DMS153 (cell line): ENCODE data around the gene CDHR3.
"Not testable (repeated sequence)": the region's sequence is repeated elsewhere in the genome, so short reads cannot be mapped to it uniquely, and the experiment has no call there.

ENCODE experiments used
- DNase-seq: peaks from one replicate; lab custom pipeline; 2025; lab: John Stamatoyannopoulos, UW

CDHR3 gene

DNA sequence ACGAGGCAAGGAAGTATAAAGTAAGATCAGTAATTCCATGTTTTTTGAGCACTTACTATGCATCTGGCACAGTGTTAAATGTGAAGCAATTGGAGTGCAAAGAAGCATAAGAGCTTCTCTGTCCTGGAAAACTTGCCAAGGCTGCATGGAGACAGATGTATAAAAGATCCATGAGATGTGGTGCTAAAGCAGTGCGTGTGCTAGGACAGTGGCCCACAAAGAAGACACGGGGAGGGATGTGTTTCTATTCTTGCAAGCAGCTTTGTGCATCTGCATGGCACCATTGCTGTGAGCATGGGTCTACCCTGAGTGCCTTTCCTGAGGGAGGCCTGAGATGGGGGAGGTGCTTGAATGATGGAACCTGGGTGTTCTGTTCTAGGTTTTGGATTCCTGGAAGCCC, 5.1 kb upstream of the CDHR3 start:
- no peak for DNase-seq

DNA sequence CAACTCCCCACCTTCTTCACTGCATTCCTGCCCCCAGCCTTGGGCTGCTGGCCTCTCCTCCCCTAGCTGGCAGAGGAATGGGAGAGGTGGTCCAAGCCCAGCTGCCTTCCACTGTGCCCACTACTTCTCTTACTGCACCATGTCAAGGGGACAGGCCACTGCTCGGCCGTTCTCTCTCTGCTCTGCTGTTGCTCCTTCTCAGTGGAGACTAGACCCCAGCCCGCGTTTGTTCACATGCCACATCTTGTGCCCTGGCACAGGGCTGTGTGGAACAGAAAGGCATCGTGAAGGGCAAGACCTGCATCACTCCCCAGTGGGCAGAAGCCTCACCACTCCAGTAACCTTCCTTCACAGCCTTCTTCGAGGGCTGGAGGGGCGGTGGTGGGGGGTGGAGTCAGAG, 711 bp upstream of the CDHR3 start:
- DNase-seq, result no peak

DNA sequence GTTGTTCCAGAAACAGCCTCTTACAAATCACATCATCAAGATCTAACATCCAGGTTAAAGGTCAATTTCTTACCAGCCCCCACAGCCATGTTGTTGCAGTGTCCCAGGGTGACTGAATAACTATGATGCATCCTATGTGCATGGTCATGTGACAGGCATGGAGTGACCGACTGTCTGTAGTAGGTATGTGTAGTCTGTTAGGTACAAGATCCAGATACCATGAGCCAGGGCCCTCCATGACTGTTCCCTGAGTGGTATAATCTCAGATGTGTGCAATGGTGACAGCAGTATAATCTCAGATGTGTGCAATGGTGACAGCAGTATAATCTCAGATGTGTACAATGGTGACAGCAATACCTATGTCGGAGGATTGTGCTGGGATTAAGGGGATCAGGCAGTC, 8.8 kb downstream of the CDHR3 start:
- DNase-seq, result no peak

DNA sequence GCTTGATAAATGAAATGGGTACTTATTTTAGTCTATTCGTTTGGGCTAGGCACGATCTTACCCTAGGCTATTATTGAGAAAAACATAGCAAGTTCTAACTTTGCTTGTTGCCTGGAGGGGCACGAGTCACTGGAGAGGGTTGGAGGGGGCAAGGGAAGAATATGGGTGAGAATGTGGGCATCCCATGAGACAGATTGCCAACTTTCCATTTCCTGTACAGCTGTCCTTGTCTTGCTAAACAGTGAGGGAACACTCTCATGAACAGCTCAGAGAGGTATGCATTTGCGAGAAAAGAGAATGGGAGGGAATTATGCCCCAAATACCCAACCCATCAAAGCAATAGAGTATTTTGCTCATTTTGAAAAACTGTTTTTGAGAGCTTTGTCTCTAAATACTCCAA, 9.2 kb downstream of the CDHR3 start:
- DNase-seq, result no peak

DNA sequence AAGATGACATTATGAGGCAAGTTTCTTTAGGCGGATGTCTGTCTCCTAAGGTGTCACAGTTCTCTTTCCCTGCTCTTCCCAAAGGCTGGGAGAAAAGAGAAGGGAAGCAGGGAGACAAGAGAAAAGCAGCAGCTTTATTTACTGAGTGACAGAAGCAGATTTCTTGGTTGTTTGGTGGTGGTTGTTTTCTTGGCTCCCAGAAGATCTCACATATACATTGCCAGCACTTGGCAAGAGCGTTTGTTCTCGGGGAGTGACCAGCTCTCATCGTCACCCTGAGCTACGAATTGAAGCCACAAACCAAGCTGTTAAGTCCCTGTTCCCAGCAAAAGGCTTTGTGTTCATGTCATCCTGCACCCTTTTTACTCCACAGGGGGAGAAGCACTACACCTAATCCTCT, 11.4 kb downstream of the CDHR3 start:
- DNase-seq, result no peak

DNA sequence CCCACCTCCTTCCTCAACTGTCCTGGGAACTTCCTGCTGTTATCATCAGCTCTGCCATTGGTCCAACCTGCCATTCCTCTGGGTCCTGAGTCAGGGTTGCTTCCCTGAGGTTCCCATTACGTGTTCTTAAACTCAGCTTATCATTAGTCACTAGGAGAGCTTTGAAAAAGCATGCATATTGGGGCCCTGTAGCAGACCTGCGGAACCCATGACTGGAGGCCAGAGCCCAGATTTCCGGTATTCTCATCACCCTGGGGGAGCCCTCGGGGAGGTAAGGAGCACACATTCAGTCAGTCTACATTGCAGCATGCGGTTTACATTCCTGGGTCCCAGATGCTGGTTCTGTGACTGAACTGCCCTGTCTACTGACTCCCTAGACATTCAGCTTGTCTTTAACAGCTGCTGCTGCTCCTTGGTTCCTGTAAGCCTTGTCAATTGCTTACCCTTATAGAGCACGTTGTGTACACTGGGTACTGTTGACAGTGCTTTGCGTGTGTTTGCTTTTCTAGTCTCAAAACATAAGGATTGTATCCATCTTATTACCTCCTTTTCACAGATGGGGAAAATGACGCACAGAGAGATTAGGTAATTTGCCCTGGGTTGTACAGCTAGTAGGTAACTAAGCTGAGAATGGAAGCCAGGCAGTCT, 12.8 kb downstream of the CDHR3 start:
- peak; percentile 68 for DNase-seq

DNA sequence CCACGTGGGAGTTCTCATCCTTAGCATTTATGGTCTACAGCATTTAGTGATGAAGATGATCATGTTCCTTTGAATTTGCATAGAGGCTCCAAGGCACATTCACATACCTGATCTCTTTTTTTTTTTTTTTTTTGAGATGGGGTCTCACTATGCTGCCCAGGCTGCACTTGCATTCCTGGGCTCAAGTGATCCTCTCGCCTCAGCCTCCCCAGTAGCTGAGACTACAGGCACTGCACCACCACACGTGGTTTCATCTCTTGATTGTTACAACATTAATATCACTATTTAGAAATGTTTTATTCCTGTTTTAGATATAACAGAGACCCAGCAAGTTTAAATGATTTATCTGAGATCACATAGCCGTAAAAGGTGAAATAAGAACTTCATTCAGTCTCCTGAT, 13.8 kb downstream of the CDHR3 start:
- DNase-seq, result no peak

DNA sequence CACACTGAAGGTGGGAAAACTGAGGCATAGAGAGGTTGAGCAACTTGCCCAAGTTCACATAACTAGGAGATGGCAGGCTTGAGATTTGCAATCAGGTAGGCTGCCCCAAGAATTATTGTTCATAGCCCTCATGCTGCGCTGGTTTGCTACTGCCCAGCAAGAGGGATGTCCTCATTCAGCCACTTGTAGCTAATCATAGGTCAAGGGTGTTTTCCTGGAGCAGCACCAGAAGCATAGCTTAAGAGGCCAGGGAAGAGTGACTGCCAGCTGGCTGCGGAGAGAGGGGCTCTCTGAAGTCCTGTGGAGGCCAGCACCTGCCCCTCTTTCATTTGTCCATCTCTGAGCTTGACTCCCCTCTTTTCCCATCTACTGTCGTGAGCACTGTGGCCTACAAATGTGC, 15.0 kb downstream of the CDHR3 start:
- DNase-seq, result no peak

DNA sequence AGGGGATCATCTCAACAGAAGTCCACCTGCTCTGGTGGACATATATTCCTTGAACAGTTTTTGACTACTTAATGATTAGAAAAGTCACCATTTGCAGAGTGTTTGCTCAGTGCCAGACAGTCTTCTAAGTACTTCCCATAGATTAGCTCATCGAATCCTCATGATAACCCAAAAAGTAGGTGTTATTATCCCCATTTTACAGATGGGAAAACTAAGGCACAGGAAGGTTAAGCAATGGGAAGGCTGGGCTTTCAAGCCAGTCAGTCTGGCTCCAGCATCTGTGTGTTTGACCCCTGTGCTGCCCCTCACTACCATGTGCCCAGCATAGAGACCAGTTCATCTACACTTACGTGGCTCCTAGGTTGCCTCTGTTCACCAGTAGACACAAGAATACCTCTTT, 15.9 kb downstream of the CDHR3 start:
- DNase-seq, result no peak

DNA sequence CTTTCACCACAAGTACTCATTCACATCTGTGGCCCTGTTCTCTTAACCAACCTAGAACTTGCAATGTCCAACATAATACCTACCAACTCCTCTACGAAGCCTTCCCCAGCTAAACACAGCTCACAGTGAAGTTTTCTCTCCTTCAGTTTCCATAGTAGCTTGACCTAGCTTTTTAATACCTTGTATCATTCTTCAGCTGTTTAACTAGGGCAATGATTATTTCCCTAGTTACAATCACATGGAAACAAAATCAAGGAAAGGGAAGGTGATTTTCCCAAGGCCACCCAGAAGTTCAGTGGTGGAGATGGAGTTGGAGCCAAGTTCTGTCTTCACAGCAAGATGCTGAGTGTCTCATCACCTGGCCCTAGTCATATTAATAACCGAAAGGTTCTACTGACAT, 16.3 kb downstream of the CDHR3 start:
- no peak for DNase-seq

DNA sequence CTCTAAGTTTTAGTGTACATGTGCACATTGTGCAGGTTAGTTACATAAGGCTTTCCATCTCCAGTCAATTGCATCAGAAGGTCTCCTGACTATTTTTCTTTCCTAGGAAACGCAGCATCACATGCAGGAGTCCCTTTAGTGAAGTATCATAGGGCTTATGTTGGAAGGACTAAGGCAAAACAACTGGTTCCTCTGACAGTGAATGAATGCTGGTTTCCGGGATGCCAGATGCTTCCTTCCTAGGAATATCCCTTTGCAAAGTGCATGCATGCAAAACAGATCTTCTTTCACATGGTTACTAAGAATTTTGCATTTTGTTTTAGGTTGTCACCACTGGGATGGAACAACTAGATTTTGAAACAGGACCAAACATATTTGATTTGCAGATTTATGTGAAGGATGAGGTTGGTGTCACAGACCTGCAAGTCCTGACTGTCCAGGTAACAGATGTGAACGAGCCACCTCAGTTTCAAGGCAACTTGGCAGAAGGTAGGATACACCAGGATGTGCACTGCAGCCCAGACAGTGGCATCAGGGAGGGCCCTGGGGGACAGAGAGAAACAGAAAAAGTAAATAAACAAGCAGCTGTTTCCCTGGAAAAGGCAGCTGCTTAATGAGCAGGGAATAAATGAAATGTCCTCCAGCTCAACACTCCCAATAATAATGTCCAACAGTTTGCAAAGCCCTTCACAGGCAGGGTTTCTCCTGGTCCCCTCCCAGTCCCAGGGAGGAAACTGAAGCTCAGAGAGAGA, 17.8 kb downstream of the CDHR3 start:
- DNase-seq, result peak; percentile 78

DNA sequence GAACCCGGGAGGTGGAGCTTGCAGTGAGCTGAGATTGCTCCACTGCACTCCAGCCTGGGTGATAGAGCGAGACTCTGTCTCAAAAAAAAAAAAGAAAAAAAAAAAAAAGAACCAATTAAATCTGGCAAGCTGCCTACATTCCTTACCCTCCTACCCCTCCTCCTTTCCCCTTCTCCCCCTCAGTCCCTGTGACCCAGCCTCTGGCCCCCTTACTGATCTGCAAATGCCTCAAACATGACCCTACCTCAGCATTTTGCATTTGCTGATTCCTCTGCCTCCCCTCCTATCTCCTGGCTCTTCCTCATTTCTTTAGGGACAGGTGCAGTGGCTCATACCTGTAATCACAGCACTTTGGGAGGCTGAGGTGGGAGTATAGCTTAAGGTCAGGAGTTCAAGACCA, 19.3 kb downstream of the CDHR3 start:
- DNase-seq, result no peak

DNA sequence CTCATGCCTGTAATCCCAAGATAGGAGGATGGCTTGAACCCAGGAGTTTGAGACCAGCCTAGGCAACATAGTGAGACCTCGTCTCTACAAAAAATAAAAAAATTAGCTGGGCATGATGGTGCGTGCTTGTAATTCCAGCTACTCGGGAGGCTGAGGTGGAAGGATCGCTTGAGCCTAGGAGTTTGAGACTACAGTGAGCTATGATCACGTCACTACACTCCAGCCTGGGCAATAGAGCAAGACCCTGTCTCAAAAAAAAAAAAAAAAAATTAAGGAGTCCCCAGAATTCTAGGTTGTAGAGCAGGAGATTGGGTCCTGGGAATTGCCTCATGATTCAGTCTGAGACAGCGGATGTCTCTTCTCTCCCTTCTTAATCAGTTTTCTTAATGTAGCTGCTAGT, 21.7 kb downstream of the CDHR3 start:
- DNase-seq, result not testable (repeated sequence)

DNA sequence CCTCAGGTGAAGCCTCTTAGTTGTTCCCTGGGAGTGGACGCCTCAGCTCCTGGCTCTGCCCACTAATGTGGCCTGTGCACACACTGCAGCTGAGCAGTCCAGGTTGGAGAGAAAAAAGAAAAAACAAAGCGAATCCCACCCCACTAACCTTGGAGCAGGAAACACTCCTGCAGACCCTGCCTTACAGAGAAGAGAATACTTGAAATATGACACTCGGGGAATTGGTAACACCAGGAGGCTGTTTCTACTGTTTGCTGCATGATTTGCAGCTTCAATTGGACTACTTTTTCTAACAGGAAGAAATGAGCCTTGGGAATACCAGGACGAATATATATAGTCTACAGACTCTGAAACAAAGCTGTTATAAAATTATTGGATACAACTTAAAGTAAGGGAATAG, 22.2 kb downstream of the CDHR3 start:
- DNase-seq, result peak; percentile 15

DNA sequence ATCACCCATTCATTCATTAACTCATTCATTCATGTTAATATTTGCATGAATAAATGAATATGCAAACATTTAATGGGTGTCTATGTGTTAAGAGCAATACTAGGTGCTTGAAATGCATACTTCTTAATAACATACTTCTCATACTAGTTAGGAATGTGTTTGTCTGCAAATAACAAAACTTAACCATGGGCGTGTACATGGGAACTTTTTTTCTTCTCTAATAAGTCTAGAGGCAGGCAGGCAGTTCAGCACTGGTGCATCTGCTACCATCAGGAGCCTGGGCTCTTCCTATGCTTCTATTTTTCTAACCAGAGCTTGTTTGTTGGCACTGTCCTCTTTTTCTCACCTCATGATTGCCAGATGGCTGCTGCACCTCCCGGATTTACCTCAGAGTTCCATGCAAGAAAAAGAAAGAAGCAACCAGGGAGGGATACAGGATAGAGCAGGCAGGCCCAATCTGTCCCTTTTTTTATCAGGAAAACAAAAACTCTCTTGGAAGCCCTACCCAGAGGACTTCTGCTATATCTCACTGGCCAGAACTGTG, 22.7 kb downstream of the CDHR3 start:
- no peak for DNase-seq

DNA sequence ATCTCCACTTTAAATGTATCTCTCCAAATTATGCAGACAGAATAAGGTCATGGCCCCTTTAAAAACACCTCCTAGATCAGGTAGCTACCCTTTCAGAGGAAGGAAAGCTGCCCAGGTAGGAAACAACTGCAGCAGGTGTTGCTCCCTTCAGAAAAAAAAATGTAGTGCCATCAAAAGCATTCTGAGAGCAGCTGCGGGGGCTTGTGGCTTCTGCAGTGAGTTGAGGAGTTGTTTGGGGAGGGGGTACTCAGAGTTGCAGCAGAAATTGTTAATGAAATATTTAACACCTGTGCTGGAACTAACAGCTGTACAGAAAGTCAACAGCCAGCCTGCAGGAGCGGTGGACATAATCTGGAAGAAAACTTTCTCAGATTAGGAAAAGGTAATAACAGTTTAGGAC, 24.0 kb downstream of the CDHR3 start:
- no peak for DNase-seq

DNA sequence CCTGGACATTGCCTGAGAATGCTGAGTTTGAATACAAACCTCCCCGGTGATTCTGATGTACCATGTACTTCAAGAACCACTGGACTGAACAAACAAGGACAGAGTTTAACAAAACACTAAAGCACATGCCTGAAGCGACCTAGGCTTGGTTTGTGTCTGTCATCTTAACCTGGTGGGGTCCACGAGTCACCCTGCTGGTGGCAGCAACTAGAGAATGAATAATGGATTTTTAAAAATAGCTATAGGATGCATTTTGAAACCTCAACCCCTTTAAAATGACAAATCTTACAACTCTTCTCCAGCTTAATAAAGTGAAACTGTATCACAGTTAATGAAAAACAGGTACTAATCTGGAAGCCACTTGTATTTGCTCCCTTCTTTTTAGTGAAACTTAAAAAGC, 25.2 kb downstream of the CDHR3 start:
- DNase-seq, result no peak

DNA sequence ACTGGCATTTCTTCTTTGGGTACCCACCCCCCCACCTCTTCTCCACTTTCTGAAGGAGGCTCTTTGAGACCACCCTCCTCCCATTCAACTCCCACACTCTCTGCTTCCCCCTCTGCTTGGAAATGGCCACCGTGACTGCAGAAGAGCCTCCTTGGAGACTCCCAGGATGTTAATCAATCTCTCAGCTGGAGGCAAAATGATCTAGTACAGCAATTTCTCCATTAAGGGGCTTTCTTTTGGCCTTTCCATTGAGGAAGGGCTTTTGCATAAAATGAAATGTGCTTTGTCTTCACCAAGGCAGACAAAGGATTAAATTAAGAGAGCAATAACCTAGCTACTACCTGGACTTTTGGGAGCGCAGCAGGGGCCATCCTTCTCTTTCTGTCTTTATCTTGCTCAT, 26.1 kb downstream of the CDHR3 start:
- no peak for DNase-seq

DNA sequence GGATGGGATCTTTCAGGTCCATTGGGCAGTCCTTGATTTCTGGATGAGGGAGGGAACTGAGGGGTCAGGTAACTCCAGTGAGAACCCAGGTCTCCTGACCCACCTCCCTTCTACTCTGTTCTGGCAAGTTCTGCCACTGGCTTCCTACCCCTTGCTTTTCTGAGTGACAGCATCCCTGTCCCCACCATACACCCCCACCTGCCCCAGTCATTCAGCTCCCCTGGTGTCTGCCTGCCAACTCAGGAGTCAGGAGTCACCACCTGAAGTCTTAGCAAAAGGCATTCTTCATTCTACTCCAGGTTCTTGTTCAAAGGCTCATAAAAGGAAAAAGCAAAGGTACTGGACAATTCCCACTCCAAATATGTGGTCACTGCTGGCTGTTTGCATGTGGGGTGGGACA, 26.6 kb downstream of the CDHR3 start:
- DNase-seq, result no peak

DNA sequence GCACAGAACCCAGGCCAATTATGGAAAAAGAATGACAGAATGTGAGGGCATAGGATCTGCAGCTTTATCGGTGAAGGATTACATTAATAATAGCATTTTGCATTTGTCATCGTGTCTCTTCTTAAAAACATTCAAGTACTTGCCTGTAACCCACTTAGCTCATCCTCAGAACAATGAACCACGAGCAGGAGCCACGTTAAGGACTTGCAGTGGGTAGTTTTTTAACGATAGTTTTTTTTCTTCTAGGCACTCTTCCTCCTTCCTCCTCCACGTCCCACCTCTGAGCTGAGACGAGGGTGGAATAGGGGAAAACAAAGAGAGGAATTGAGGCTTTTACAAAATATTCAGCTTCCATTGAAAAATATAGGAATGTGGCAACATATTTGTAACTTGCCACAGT, 27.1 kb downstream of the CDHR3 start:
- DNase-seq, result no peak

DNA sequence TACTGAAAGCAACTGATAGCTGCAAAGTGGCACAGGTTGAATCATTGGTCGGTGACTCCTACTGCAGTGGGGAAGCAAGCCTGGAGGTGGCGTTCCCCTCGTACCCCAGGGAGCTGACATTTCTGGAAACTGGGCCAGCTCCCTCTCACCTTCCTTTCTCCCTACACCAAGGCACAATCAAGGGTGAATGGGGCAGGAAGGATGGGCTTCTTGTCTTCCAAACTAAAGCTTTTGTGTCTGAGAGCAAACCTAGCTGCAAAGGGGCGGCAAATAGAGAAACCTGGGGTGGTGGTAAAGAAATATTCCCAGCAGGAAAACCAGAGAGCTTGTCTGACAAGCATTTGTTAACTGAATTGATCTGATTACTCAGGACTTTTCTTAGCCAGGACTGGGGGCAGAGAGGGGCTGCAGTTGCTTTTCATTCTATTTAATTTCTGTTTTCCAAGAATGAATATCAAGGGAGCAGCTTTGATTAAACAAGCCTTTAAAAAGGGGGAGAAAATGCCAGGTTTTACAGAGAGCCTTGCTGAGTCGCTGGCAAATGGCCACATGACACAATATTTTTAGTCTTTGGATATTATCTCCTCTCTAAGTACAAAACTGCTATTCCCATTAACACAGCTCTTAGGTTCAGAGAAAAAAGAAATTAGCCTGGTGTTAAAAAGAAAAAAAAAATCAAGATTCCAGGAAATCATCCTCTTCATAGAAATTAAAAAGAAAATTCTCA, 27.8 kb downstream of the CDHR3 start:
- no peak for DNase-seq

DNA sequence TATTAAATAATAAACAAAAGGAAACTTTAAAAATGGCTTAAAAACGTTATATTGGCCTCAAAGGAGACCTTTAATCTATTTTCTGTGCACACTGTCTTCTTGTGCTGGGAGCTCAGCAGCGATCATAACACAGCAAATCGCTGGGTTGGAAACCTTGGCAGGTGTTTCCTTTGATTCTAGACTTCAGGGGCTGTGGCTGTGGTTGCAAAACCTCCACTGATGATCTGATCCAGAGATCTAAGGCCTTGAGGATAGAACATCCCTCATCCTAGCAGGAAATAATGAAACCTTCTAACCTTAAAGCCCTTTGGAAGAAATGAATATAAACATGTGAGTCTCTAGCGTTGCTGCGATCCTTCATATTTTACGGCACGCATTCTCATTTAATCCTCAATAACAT, 29.8 kb downstream of the CDHR3 start:
- DNase-seq, result no peak
